GM12891 (cell line): Measurements from ENCODE around the gene SAMD10.
A peak's percentile ranks its signal among the peaks of the same experiment; 100 is the strongest.

Source experiments
- DNase-seq: peaks from one replicate; pipeline ENCODE4 v3.0.0; 2011; ENCODE audit warnings: low spot score; ENCODE audit not compliant: insufficient read length
- FAIRE-seq: peaks from 2 replicates; lab custom pipeline; 2011; peaks lifted over from hg19 to GRCh38; lab: Jason Lieb, UNC
- PAX5 ChIP-seq: IDR thresholded peaks from 2 replicates; pipeline ENCODE4 v1.6.1; 2011; ENCODE audit warnings: low read length, moderate library complexity, mild to moderate bottlenecking; ENCODE audit not compliant: insufficient read depth, severe bottlenecking
- POLR2A ChIP-seq: IDR thresholded peaks from 2 replicates; pipeline ENCODE4 v1.6.1; 2011; ENCODE audit warnings: low read depth, low read length, control low read depth
- POLR2AphosphoS5 ChIP-seq: IDR thresholded peaks from 2 replicates; pipeline ENCODE4 v1.6.1; 2011; ENCODE audit warnings: low read depth, low read length, control low read depth
- POU2F2 ChIP-seq: IDR thresholded peaks from 2 replicates; pipeline ENCODE4 v1.6.1; 2011; ENCODE audit warnings: low read depth, mild to moderate bottlenecking, control low read depth, low read length, moderate library complexity
- SPI1 ChIP-seq: IDR thresholded peaks from 2 replicates; pipeline ENCODE4 v1.6.1; 2011; ENCODE audit warnings: low read depth, low read length, control low read depth
- TAF1 ChIP-seq: IDR thresholded peaks from 2 replicates; pipeline ENCODE4 v1.6.1; 2011; ENCODE audit warnings: low read depth, low read length, control low read depth

The SAMD10 gene

GRCh38 chr20:63968136-63968927 is 11.1 kb downstream of the SAMD10 start:
- TF ChIP-seq POLR2AphosphoS5, result no peak
- TF ChIP-seq POU2F2, result no peak
- TF ChIP-seq POLR2A, result no peak
- no peak for TF ChIP-seq SPI1
- no peak for TF ChIP-seq TAF1
- TF ChIP-seq PAX5, result no peak
- DNase-seq (no peak), FAIRE-seq (no peak)

DNA sequence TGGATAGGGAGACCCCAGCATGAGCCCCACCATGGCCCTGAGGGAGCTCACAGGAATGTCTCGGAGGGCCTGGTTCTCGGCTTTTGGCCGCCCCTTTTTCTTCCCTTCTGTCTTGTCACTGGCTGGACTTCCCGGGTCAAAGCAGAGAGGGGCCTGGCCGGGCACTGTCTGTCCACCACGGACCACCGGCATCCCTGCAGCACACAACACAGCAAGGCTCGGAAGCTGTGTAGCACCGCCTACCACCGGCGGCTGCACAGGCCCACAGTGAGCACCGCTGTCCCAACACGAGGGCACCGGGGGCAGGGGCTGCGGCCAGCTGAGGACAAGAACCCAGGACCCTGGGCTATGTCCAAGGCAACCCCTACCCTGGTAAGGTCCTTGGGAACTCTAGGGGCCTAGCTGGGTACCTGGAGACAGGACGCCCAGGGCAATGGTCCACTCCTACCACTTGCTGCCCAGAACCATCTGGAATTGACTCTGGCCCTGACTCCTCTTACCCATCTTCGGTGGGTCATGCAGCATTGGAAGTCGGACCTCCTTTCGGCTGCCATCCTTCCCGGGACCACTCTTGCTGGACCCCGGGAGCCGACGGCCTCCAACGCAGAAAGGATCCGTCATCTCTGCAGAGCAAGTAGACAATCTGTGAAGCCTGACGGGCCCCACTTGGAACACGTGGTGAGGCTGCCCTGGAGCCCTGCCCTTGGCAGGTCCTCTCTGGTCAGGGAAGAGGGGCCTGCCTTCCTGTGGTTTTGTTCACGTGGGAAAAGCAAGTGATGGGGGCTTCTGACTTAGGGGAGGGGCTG is 11.9 kb downstream of the SAMD10 start:
- FAIRE-seq, result no peak
- no peak for TF ChIP-seq TAF1
- TF ChIP-seq POLR2AphosphoS5, result no peak; the same call in 1 of the 2 replicates
- TF ChIP-seq POLR2A, result no peak
- no peak for TF ChIP-seq PAX5
- TF ChIP-seq POU2F2, result no peak
- TF ChIP-seq SPI1, result no peak
- DNase-seq, result no peak

DNA sequence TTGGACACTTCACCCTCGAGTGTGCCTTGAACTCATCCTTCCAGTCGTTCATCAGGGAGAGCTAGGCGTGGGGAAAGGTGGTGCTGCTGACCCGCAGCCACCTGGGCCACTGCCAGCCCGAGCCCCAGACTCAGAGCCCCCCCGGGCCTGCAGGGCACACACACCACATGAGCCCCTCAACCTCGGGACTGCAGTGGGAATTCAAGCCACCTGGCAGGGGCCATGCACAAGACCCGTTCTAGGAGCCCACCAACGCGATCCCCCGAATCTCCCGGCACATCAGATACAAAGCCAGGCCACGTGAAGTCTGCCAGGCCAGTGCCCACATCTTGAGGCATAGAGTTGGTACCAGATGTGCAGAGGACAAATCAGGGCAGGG is 12.5 kb downstream of the SAMD10 start:
- FAIRE-seq (no peak), DNase-seq (no peak)
- no peak for TF ChIP-seq PAX5
- peak; percentile 44; the same call in 1 of the 2 replicates for TF ChIP-seq POLR2A
- no peak for TF ChIP-seq POLR2AphosphoS5
- no peak for TF ChIP-seq SPI1
- TF ChIP-seq POU2F2, result no peak
- TF ChIP-seq TAF1, result no peak

DNA sequence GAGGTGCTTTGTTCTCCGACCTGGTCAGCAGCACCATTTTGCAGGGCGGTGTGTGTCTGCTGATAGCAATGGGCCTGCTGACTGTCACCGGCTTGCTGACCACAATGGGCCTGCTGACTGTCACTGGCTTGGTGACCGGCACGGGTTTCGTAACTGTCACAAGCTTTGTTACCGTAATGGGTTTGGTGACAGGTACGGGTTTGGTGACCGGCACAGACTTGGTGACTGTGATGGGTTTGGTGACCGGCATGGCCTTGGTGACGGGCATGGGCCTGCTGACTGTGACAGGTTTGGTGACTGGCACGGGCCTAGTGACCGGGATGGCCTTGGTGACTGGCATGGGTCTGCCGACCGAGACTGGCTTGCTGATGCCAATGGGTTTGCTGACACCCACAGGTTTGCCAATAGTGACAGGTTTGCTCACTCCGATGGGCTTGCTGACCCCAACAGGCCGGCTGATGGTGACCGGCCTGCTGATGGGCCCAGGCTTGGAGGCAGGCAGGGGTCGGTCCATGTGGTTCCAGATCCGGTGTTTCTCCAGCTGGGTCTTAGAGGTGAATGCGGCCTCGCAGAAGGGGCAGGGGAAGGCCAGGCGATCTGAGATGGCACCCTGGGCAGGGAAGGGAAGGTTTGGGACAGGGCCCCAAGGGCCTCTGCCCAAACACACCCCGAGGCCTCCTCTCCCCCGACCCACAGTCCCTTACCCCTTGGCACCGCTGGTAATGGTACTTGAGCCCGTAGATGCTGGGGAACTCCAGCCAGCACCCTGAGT is 13.1 kb downstream of the SAMD10 start:
- no peak for TF ChIP-seq POLR2AphosphoS5
- no peak for TF ChIP-seq POLR2A
- no peak for TF ChIP-seq SPI1
- no peak for TF ChIP-seq TAF1
- TF ChIP-seq PAX5, result no peak
- TF ChIP-seq POU2F2, result no peak
- FAIRE-seq (no peak), DNase-seq (no peak)

DNA sequence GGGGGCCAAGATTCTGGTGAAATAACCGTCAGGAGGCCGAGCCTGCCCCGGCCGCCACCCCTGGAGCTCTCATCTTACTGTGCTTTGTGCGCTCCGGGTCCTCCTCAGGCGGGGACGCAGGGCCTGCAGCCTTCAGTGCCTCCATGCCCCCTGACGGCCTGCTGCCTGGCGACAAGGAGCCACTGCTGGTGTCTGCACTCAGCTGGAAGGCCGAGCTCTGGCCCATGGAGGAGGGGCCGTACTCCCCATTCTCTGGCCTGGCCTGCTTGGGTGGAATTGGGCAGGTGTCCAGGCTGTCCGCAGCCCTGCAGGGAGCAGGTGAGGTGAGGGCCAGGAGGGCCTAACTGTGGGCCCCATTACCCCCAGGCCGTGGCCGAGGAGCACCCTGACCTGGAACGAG is 15.0 kb downstream of the SAMD10 start:
- FAIRE-seq (no peak), DNase-seq (no peak)
- no peak for TF ChIP-seq TAF1
- no peak for TF ChIP-seq POLR2A
- TF ChIP-seq PAX5, result no peak
- no peak for TF ChIP-seq POLR2AphosphoS5
- no peak for TF ChIP-seq SPI1
- no peak for TF ChIP-seq POU2F2

DNA sequence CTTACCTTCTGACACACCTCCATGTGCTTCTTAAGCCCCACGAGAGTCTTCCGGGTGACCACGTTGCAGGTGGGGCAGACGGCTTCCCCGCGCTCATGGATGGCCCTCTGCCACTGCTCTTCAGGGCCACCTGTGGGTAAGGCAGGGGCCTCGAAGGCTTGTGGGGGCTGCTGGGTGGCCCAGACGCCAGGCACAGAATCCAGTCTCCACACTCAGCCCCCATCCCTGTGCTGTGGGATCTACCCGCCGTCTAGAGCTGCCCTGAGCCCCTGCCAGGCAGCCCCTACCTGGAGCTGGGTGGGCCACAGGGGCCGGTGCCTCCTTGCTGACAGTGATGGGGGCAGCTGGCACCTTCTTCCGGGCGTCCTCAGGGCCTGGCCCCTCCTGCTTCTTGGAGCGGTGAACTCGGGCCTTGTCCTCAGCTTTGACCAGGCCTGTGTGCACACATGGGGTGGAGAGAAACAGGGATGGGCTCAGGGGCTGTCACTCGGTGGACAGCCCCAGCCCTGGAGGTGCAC is 15.6 kb downstream of the SAMD10 start:
- TF ChIP-seq PAX5 (no peak), POU2F2 (no peak), POLR2AphosphoS5 (no peak), SPI1 (no peak), POLR2A (0 out of 2 replicates have a peak, but pooled peaks have one; percentile 19)
- FAIRE-seq (no peak), DNase-seq (no peak)

GRCh38 chr20:63963348-63963741 is 16.1 kb downstream of the SAMD10 start:
- FAIRE-seq (no peak), DNase-seq (no peak)
- TF ChIP-seq POLR2AphosphoS5 (no peak), PAX5 (no peak), POLR2A (no peak), POU2F2 (no peak), SPI1 (no peak), TAF1 (no peak)
